GM23338 (cell line): ENCODE data around the gene SORCS3. TPM values are rescaled to one million over a fixed set of nuclear protein-coding genes. Genes with fewer than 3 reads are reported as not detected.

Experiments
- ATAC-seq: fragments of 200-7000 bp; cut with Tn5 transposase; 3 replicates; pipeline ENCODE4 v1.9.1; 2020
- DNase-seq: peaks from one replicate; pipeline ENCODE4 v3.0.0-alpha.2; 2015; ENCODE audit warnings: low spot score
- H2AFZ ChIP-seq: fragments of 200-600 bp; sonication (generic); 2 replicates; pipeline ENCODE4 v1.8.0; 2016; ENCODE audit warnings: antibody characterized with exemption, mild to moderate bottlenecking, moderate library complexity
- H3F3A ChIP-seq: fragments of 200-600 bp; sonication (generic); replicated peaks from 2 replicates; pipeline ENCODE4 v1.8.0; 2017; ENCODE audit warnings: antibody characterized with exemption, mixed run types, low read depth
- H3K27ac ChIP-seq: fragments of 200-600 bp; sonication (generic); 2 replicates; pipeline ENCODE4 v1.6.1; 2016; ENCODE audit warnings: low read depth
- H3K27me3 ChIP-seq: fragments of 200-600 bp; sonication (generic); 2 replicates; pipeline ENCODE4 v1.8.0; 2016; ENCODE audit warnings: mild to moderate bottlenecking, mixed run types, moderate library complexity; ENCODE audit not compliant: insufficient read depth
- H3K36me3 ChIP-seq: fragments of 200-600 bp; sonication (generic); 2 replicates; pipeline ENCODE4 v1.8.0; 2016; ENCODE audit warnings: mild to moderate bottlenecking; ENCODE audit not compliant: insufficient read depth
- H3K4me1 ChIP-seq: fragments of 200-600 bp; sonication (generic); 2 replicates; pipeline ENCODE4 v1.8.0; 2016; ENCODE audit warnings: mild to moderate bottlenecking, moderate library complexity; ENCODE audit not compliant: insufficient read depth
- H3K4me2 ChIP-seq: fragments of 200-600 bp; sonication (generic); 2 replicates; pipeline ENCODE4 v1.7.1; 2017; ENCODE audit warnings: mixed run types
- H3K4me3 ChIP-seq: fragments of 200-600 bp; sonication (generic); 2 replicates; pipeline ENCODE4 v1.6.1; 2016; ENCODE audit warnings: mixed run types
- H3K79me2 ChIP-seq: fragments of 200-600 bp; sonication (generic); replicated peaks from 2 replicates; pipeline ENCODE4 v1.8.0; 2017; ENCODE audit warnings: mild to moderate bottlenecking; ENCODE audit not compliant: insufficient read depth
- H3K9me2 ChIP-seq: fragments of 200-600 bp; sonication (generic); 2 replicates; pipeline ENCODE4 v1.8.0; 2017; ENCODE audit not compliant: insufficient read depth
- H4K20me1 ChIP-seq: fragments of 200-600 bp; sonication (generic); replicated peaks from 2 replicates; pipeline ENCODE4 v1.8.0; 2017; ENCODE audit warnings: mild to moderate bottlenecking; ENCODE audit not compliant: insufficient read depth
- H3K27ac Mint-ChIP-seq: 2 replicates; pipeline ENCODE4 v1.8.0; 2020; ENCODE audit warnings: inconsistent platforms, mild to moderate bottlenecking, moderate library complexity, mixed read lengths
- H3K27me3 Mint-ChIP-seq: 3 replicates; pipeline ENCODE4 v1.8.0; 2022; ENCODE audit warnings: low read depth, mild to moderate bottlenecking, moderate library complexity, mixed read lengths, inconsistent platforms; ENCODE audit not compliant: insufficient read depth, poor library complexity
- H3K36me3 Mint-ChIP-seq: 3 replicates; pipeline ENCODE4 v1.8.0; 2021; ENCODE audit warnings: low read depth, mild to moderate bottlenecking, inconsistent platforms, moderate library complexity, mixed read lengths
- H3K4me1 Mint-ChIP-seq: 3 replicates; pipeline ENCODE4 v1.8.0; 2020; ENCODE audit warnings: mild to moderate bottlenecking, inconsistent platforms, mixed read lengths
- H3K4me3 Mint-ChIP-seq: 3 replicates; pipeline ENCODE4 v1.8.0; 2021; ENCODE audit warnings: moderate library complexity, mild to moderate bottlenecking, inconsistent platforms, mixed read lengths
- H3K9me3 Mint-ChIP-seq: 3 replicates; pipeline ENCODE4 v1.8.0; 2020; ENCODE audit warnings: moderate library complexity, mild to moderate bottlenecking, inconsistent platforms, mixed read lengths
- CREB1 ChIP-seq: fragments of 250-450 bp; sonication (Bioruptor Pico); IDR thresholded peaks from 2 replicates; pipeline ENCODE4 v1.5.0; 2020; ENCODE audit warnings: low read depth, mild to moderate bottlenecking, moderate library complexity
- CTCF ChIP-seq, 2 experiments: fragments of 200-600 bp in 1 of 2; sonication (generic) in 1 of 2; conservative IDR thresholded peaks; 2 replicates each; pipeline versions ENCODE4 v1.5.1 to v1.6.1; 2016 to 2017; ENCODE audit warnings: antibody characterized with exemption in 2 of 2, low read depth in 2 of 2, mild to moderate bottlenecking in 2 of 2, moderate library complexity in 1 of 2
- ETS1 ChIP-seq: IDR thresholded peaks from 2 replicates; pipeline ENCODE4 v1.6.1; 2016; ENCODE audit warnings: antibody characterized with exemption
- EZH2 ChIP-seq: fragments of 200-600 bp; sonication (generic); IDR thresholded peaks from one replicate; pipeline ENCODE4 v1.8.0; 2017; ENCODE audit warnings: antibody characterized with exemption, mild to moderate bottlenecking, low read depth; ENCODE audit not compliant: unreplicated experiment
- EZH2phosphoT487 ChIP-seq: fragments of 200-600 bp; sonication (generic); IDR thresholded peaks from one replicate; pipeline ENCODE4 v1.8.1; 2018; ENCODE audit warnings: antibody characterized with exemption; ENCODE audit not compliant: unreplicated experiment
- JUNB ChIP-seq: IDR thresholded peaks from one replicate; pipeline ENCODE4 v1.6.1; 2016; ENCODE audit warnings: antibody characterized with exemption; ENCODE audit not compliant: unreplicated experiment
- NANOG ChIP-seq: IDR thresholded peaks from 2 replicates; pipeline ENCODE4 v1.6.1; 2016; ENCODE audit warnings: antibody characterized with exemption, borderline replicate concordance
- POLR2AphosphoS5 ChIP-seq: IDR thresholded peaks from 2 replicates; pipeline ENCODE4 v1.6.1; 2016; ENCODE audit warnings: antibody characterized with exemption, low read depth
- REST ChIP-seq: IDR thresholded peaks from one replicate; pipeline ENCODE4 v1.6.1; 2018; ENCODE audit warnings: antibody characterized with exemption; ENCODE audit not compliant: unreplicated experiment
- STAT1 ChIP-seq: IDR thresholded peaks from one replicate; pipeline ENCODE4 v1.6.1; 2016; ENCODE audit warnings: antibody characterized with exemption; ENCODE audit not compliant: unreplicated experiment
- ZNF114 ChIP-seq: fragments of 250-450 bp; sonication (Bioruptor Pico); IDR thresholded peaks from 2 replicates; pipeline ENCODE4 v1.5.0; 2020; ENCODE audit warnings: mild to moderate bottlenecking, moderate library complexity
- ZNF331 ChIP-seq: fragments of 250-450 bp; sonication (Bioruptor Pico); IDR thresholded peaks from 2 replicates; pipeline ENCODE4 v1.5.0; 2020; ENCODE audit warnings: low read depth, mild to moderate bottlenecking, moderate library complexity
- ZNF462 ChIP-seq: fragments of 250-450 bp; sonication (Bioruptor Pico); IDR thresholded peaks from 2 replicates; pipeline ENCODE4 v1.5.0; 2020; ENCODE audit warnings: mild to moderate bottlenecking, moderate library complexity
- polyA plus RNA-seq: library from polyadenylated mRNA; unstranded; fragments of >200 nt; fragmentation: Nextera tagmentation; extraction: Ambion mirVana; gene quantifications from 2 replicates; pipeline ENCODE4 v1.2.1, GENCODE V29; 2016
- total RNA-seq: library from RNA; depleted of rRNA; stranded (reverse); fragments of >200 nt; shearing (Covaris generic); gene quantifications from 2 replicates; pipeline ENCODE4 v1.2.3, GENCODE V29; 2014

The SORCS3 gene
- total and polyA plus RNA-seq, 2 experiments from 2014 or later, result 0.37 to 1.4 TPM

GRCh38 chr10:104630731-104631130, 10.4 kb upstream of the SORCS3 start:
- Histone ChIP-seq H3K4me3 (no peak overlapping the region), H3K4me1 (no peaks in the 10 kb centered on the region), H3K9me2 (no peaks in the 10 kb centered on the region), H4K20me1 (no peaks in the 10 kb centered on the region), H3K27me3 (no peaks in the 10 kb centered on the region), H2AFZ (no peak overlapping the region), H3K36me3 (no peaks in the 10 kb centered on the region), H3K79me2 (no peaks in the 10 kb centered on the region), H3F3A (no peaks in the 10 kb centered on the region), H3K27ac (no peak overlapping the region), H3K4me2 (no peak overlapping the region)
- H3K27me3 Mint-ChIP-seq, result peaks cover 2% of the 10 kb centered on the region
- no peak overlapping the region for H3K4me3 Mint-ChIP-seq
- no peaks in the 10 kb centered on the region for H3K36me3 Mint-ChIP-seq
- DNase-seq (no peak), ATAC-seq (no peak)
- no peak overlapping the region for H3K27ac Mint-ChIP-seq
- TF ChIP-seq CREB1 (CRISPR knock-in tag), result no peak
- TF ChIP-seq ZNF462 (CRISPR knock-in tag), result no peak
- no peak for TF ChIP-seq POLR2AphosphoS5
- TF ChIP-seq REST, result no peak
- TF ChIP-seq STAT1, result no peak
- TF ChIP-seq NANOG, result no peak
- no peak for TF ChIP-seq ETS1
- no peak for TF ChIP-seq CTCF (conservative IDR thresholded peaks at IDR 0.05; ENCODE audit: low read depth in 2 of 2)
- no peak for TF ChIP-seq JUNB
- TF ChIP-seq ZNF331 (CRISPR knock-in tag), result no peak
- TF ChIP-seq ZNF114 (CRISPR knock-in tag), result no peak
- no peak for TF ChIP-seq EZH2
- no peak for TF ChIP-seq EZH2phosphoT487
- no peaks in the 10 kb centered on the region for H3K4me1 Mint-ChIP-seq
- no peaks in the 10 kb centered on the region for H3K9me3 Mint-ChIP-seq
